Activated naive CD8-positive, alpha-beta T cell (primary cell): Measurements from ENCODE around the gene APMAP.

Experiments used
- H3K27ac Mint-ChIP-seq: one replicate; pipeline ENCODE4 v1.8.0; 2021; ENCODE audit warnings: mixed read lengths
- H3K27me3 Mint-ChIP-seq: one replicate; pipeline ENCODE4 v1.8.0; 2021; ENCODE audit warnings: mixed read lengths
- H3K36me3 Mint-ChIP-seq: one replicate; pipeline ENCODE4 v1.8.0; 2021; ENCODE audit warnings: mixed read lengths
- H3K4me1 Mint-ChIP-seq: one replicate; pipeline ENCODE4 v1.8.0; 2021; ENCODE audit warnings: low read depth, mixed read lengths
- H3K4me3 Mint-ChIP-seq: one replicate; pipeline ENCODE4 v1.8.0; 2021; ENCODE audit warnings: mild to moderate bottlenecking, mixed read lengths
- H3K9me3 Mint-ChIP-seq: one replicate; pipeline ENCODE4 v1.8.0; 2021; ENCODE audit warnings: low read depth, mixed read lengths

APMAP gene

DNA sequence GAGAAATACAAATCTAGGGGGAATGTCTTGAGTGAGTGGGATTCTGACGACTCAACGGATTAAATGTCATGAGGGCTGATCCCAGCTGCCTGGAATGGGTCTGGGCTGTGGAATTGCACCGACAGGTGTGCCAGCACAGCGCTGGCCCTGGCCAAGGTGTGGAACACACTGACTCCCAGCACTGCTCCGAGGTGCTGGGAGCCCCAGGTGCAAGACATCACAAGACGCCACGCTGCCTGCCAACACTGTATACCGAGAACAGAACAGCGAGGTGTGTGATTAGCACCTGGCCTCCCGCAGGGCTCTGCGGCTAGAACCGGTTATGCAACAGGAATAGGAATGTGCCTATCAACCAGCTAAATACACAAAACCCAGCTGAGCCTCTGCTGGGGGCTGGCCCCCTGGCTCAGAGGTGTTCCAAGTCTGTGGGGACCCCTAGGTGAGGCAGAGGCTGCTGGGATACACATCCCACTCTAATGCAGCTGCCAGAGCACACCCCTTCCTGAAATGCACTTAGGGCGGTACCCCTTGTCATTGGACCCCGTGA, 24.8 kb upstream of the APMAP start:
- H3K27ac Mint-ChIP-seq: no peak overlapping the region
- H3K9me3 Mint-ChIP-seq: no peaks in the 10 kb centered on the region
- no peak overlapping the region for H3K4me3 Mint-ChIP-seq
- H3K36me3 Mint-ChIP-seq: no peaks in the 10 kb centered on the region
- H3K4me1 Mint-ChIP-seq: no peaks in the 10 kb centered on the region
- H3K27me3 Mint-ChIP-seq: no peaks in the 10 kb centered on the region

- Mint-ChIP-seq H3K27ac (no peak overlapping the region), H3K4me1 (no peaks in the 10 kb centered on the region), H3K36me3 (no peaks in the 10 kb centered on the region), H3K9me3 (no peaks in the 10 kb centered on the region), H3K27me3 (no peaks in the 10 kb centered on the region), H3K4me3 (no peak overlapping the region)
Measured at GRCh38 chr20:25016471-25016870, 23.9 kb upstream of the APMAP start.

DNA sequence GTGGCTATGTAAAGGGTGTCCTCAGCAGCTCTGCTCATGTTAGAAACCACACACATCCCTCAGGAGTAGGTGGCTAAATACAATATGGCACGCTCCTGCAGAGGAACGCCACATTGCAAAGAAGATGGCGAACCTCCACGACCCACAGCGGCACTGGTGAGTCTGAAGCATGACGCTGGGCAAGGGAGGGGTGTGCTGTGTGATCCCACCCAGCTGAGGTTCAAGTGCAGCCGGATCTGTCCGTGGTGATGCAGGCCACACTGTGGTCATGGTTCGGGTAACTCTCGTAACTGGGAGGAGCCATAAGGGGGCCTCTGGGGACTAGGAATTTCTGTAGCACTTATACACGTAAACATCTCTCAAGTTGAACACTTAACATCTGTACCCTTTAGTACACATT, 23.4 kb upstream of the APMAP start:
- no peak overlapping the region for H3K4me3 Mint-ChIP-seq
- H3K27me3 Mint-ChIP-seq: no peaks in the 10 kb centered on the region
- H3K36me3 Mint-ChIP-seq: no peaks in the 10 kb centered on the region
- no peak overlapping the region for H3K27ac Mint-ChIP-seq
- H3K4me1 Mint-ChIP-seq: no peaks in the 10 kb centered on the region
- H3K9me3 Mint-ChIP-seq: no peaks in the 10 kb centered on the region

DNA sequence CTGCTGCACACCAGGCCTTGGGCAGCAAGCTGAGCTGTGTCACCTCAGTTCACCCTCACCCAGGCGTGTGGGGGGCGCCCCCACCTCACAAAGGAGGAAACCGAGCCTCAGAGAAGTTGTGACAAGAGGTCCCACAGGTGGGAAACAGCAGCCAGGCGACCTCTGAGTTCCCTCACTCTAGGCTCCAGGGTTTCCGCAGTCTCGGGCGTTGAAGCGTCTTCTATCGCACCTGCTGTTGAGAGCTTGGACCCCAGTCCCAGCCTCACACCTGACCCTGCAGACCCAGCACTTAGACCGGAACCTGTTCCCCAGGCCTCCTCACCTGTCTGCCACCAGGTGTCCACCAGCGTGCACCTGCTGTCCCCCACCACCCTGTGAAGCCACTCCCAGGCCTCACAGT, 22.3 kb upstream of the APMAP start:
- H3K4me1 Mint-ChIP-seq: no peaks in the 10 kb centered on the region
- no peaks in the 10 kb centered on the region for H3K9me3 Mint-ChIP-seq
- no peak overlapping the region for H3K4me3 Mint-ChIP-seq
- H3K27me3 Mint-ChIP-seq: no peaks in the 10 kb centered on the region
- peaks cover 5% of the 10 kb centered on the region for H3K36me3 Mint-ChIP-seq
- no peak overlapping the region for H3K27ac Mint-ChIP-seq

- Mint-ChIP-seq H3K4me1 (no peaks in the 10 kb centered on the region), H3K27me3 (no peaks in the 10 kb centered on the region), H3K27ac (no peak overlapping the region), H3K4me3 (no peak overlapping the region), H3K9me3 (no peaks in the 10 kb centered on the region), H3K36me3 (peaks cover 5% of the 10 kb centered on the region)
Measured at GRCh38 chr20:25013478-25014380, 21.2 kb upstream of the APMAP start.

- H3K27ac Mint-ChIP-seq: no peak overlapping the region
- H3K4me1 Mint-ChIP-seq: no peaks in the 10 kb centered on the region
- peaks cover 6% of the 10 kb centered on the region for H3K36me3 Mint-ChIP-seq
- no peak overlapping the region for H3K4me3 Mint-ChIP-seq
- no peaks in the 10 kb centered on the region for H3K9me3 Mint-ChIP-seq
- no peaks in the 10 kb centered on the region for H3K27me3 Mint-ChIP-seq
Measured at GRCh38 chr20:25012616-25013189, 20.2 kb upstream of the APMAP start.

GRCh38 chr20:25011831-25012241, 19.3 kb upstream of the APMAP start:
- Mint-ChIP-seq H3K36me3 (peaks cover 7% of the 10 kb centered on the region), H3K9me3 (no peaks in the 10 kb centered on the region), H3K4me1 (no peaks in the 10 kb centered on the region), H3K27ac (no peak overlapping the region), H3K4me3 (no peak overlapping the region), H3K27me3 (no peaks in the 10 kb centered on the region)

DNA sequence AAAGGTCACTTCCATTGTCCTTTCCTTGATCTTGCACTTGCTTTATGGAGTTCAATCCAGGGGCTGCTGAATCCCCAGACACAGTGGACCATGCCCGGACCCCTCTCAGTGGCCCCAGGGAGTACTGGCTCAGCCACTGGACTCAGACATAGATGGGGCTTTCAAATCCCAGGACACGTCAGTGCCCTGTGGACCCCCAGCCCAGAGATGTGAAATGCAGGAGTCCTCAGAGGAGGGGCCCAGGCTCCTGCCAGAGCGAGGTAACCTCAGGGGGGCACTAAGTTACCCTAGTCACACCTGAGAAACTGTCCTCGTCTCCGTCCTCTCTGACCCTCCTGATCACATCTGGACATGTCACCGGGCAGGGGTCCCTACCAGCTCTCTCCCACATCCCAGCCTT, 18.7 kb upstream of the APMAP start:
- Mint-ChIP-seq H3K27ac (no peak overlapping the region), H3K4me1 (no peaks in the 10 kb centered on the region), H3K27me3 (no peaks in the 10 kb centered on the region), H3K4me3 (no peak overlapping the region), H3K36me3 (peaks cover 7% of the 10 kb centered on the region), H3K9me3 (no peaks in the 10 kb centered on the region)

- no peak overlapping the region for H3K27ac Mint-ChIP-seq
- no peaks in the 10 kb centered on the region for H3K4me1 Mint-ChIP-seq
Measured at GRCh38 chr20:25009218-25010145, 16.9 kb upstream of the APMAP start.

DNA sequence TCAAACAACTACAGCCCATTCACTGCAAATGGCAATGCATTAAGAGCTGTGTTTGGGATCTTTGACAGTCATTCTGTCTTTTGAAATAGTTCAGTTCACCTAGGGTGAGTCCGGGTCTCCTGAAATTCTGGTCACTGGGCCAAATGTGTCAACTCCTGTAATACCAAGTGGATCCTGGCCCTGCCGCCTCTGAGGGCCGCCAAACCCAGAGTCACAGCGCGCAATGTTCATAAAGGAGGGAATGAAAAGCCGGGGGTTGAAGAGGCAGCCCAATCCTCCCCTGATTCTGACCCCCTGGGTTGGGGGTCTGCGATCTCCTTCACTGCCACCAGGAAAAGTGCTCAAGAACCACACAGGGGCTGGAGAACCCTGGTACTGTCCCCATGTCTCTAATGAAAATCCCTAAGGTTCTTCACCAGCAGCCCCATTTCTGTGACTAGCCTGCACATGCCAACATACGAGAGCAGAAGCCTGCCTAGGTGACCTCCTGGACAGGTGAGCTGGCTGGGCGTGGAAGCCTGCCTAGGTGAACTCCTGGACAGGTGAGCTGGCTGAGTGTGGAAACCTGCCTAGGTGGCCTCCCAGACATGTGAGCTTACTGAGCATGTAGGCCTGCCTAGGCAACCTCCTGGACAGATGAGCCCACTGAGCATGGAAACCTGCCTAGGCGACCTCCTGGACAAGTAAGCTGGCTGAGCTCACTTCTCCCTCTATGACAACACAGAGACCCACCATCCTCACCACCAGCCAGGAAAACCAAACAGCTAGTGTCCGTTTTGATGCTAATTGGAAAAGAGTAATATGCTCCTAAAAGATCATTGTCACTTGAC, 16.1 kb upstream of the APMAP start:
- no peak overlapping the region for H3K27ac Mint-ChIP-seq
- H3K4me1 Mint-ChIP-seq: no peaks in the 10 kb centered on the region
- no peak overlapping the region for H3K4me3 Mint-ChIP-seq
- peaks cover 11% of the 10 kb centered on the region for H3K36me3 Mint-ChIP-seq
- no peaks in the 10 kb centered on the region for H3K9me3 Mint-ChIP-seq
- no peaks in the 10 kb centered on the region for H3K27me3 Mint-ChIP-seq

More at GRCh38 chr20:25009218-25010145, 16.9 kb upstream of the APMAP start:
- Mint-ChIP-seq H3K27me3 (no peaks in the 10 kb centered on the region), H3K9me3 (no peaks in the 10 kb centered on the region), H3K36me3 (peaks cover 8% of the 10 kb centered on the region), H3K4me3 (no peak overlapping the region)

- no peak overlapping the region for H3K27ac Mint-ChIP-seq
- H3K36me3 Mint-ChIP-seq: peaks cover 17% of the 10 kb centered on the region
- no peaks in the 10 kb centered on the region for H3K27me3 Mint-ChIP-seq
- no peaks in the 10 kb centered on the region for H3K4me1 Mint-ChIP-seq
- no peaks in the 10 kb centered on the region for H3K9me3 Mint-ChIP-seq
- H3K4me3 Mint-ChIP-seq: no peak overlapping the region
Measured at GRCh38 chr20:25007491-25008305, 15.1 kb upstream of the APMAP start.

DNA sequence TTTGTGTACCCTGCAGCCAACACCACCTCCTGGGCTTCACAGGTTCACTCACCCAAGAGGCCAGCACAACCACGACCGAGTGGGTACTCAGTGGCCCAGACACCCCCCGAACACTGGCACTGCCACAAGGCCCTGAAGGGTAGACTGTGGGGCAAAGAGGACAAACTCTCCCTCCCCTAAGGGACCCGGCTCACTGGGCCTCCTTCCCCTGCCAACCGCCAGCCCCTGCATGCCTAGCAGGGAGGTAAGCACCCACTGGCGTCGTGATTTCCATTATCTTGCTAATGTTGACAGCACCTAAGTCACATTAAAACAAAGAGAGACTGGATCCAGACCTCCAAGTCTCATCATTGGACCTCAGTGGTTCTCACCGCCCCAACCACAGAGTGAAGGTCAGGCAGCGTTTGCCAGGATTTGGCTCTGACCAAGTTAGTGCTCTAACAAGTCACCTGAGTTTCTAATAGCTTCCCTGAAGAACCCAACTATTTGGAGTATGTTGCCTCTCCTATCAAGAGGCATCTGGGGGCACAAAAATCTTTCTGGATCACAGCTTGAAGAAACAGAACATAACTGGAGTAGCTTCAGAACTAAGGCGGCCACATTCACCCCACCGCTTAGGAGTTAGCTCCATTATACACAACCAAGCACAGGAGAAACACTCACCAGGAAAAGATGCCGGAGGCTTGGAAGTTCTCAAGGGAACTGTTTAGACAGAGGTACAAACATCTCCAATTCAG, 14.0 kb upstream of the APMAP start:
- H3K9me3 Mint-ChIP-seq: no peaks in the 10 kb centered on the region
- no peak overlapping the region for H3K27ac Mint-ChIP-seq
- no peak overlapping the region for H3K4me3 Mint-ChIP-seq
- H3K27me3 Mint-ChIP-seq: no peaks in the 10 kb centered on the region
- peaks cover 24% of the 10 kb centered on the region for H3K36me3 Mint-ChIP-seq
- no peaks in the 10 kb centered on the region for H3K4me1 Mint-ChIP-seq

- H3K36me3 Mint-ChIP-seq: peaks cover 24% of the 10 kb centered on the region
Measured at GRCh38 chr20:25005661-25006060, 13.1 kb upstream of the APMAP start.

More at GRCh38 chr20:25005661-25006060, 13.1 kb upstream of the APMAP start:
- H3K9me3 Mint-ChIP-seq: no peaks in the 10 kb centered on the region
- H3K27ac Mint-ChIP-seq: no peak overlapping the region
- no peak overlapping the region for H3K4me3 Mint-ChIP-seq
- no peaks in the 10 kb centered on the region for H3K27me3 Mint-ChIP-seq
- no peaks in the 10 kb centered on the region for H3K4me1 Mint-ChIP-seq
